Spinal cord (tissue), 10 donors: ENCODE data around the gene TRIM17. TPM values are rescaled to one million over a fixed set of nuclear protein-coding genes. Genes with fewer than 3 reads are reported as not detected.

ENCODE experiments used
- DNase-seq, 6 donors: peaks; one replicate each; pipeline versions ENCODE4 v3.0.0 to v3.0.0-alpha.2; 2013 to 2015; ENCODE audit warnings: low spot score in 6 of 6, low read depth in 4 of 6
- H3K27ac ChIP-seq: one replicate; pipeline ENCODE4 v1.5.1; 2013; ENCODE audit warnings: low read depth, low read length, control low read depth
- H3K27me3 ChIP-seq: one replicate; pipeline ENCODE4 v1.6.1; 2013; ENCODE audit warnings: low read length; ENCODE audit not compliant: control insufficient read depth, insufficient read depth
- H3K36me3 ChIP-seq: one replicate; pipeline ENCODE4 v1.6.1; 2013; ENCODE audit warnings: low read length; ENCODE audit not compliant: control insufficient read depth, insufficient read depth
- H3K4me1 ChIP-seq: one replicate; pipeline ENCODE4 v1.6.1; 2013; ENCODE audit warnings: low read length; ENCODE audit not compliant: control insufficient read depth, insufficient read depth
- H3K4me3 ChIP-seq: one replicate; pipeline ENCODE4 v1.5.1; 2013; ENCODE audit warnings: low read depth, low read length, control low read depth
- H3K9me3 ChIP-seq: one replicate; pipeline ENCODE4 v1.6.1; 2013; ENCODE audit warnings: low read length; ENCODE audit not compliant: control insufficient read depth, insufficient read depth
- WGBS: methylation state at CpG from one replicate; pipeline ENCODE4 v1.1.5; 2013; ENCODE audit warnings: missing lambda C conversion rate; ENCODE audit not compliant: insufficient coverage; 5-methylcytosine and 5-hydroxymethylcytosine counted together
- polyA plus RNA-seq, 2 donors: library from polyadenylated mRNA; unstranded; fragments of 120-200 nt; gene quantifications; one replicate each; pipeline ENCODE4 v1.2.1, GENCODE V29; 2013; ENCODE audit not compliant: insufficient read length in 2 of 2
- total RNA-seq, 2 donors: library from RNA; depleted of rRNA in 1 of 2; stranded (reverse); fragments of 120-200 nt in 1 of 2; fragments of >200 nt in 1 of 2; gene quantifications; one replicate each; pipeline versions ENCODE4 v1.2.3 to v1.2.4, GENCODE V29; 2013 to 2014
- donor health status: healthy.

The TRIM17 gene
- total and polyA plus RNA-seq, 4 donors, result 2.2 to 6.1 (median 4.4) TPM

DNA sequence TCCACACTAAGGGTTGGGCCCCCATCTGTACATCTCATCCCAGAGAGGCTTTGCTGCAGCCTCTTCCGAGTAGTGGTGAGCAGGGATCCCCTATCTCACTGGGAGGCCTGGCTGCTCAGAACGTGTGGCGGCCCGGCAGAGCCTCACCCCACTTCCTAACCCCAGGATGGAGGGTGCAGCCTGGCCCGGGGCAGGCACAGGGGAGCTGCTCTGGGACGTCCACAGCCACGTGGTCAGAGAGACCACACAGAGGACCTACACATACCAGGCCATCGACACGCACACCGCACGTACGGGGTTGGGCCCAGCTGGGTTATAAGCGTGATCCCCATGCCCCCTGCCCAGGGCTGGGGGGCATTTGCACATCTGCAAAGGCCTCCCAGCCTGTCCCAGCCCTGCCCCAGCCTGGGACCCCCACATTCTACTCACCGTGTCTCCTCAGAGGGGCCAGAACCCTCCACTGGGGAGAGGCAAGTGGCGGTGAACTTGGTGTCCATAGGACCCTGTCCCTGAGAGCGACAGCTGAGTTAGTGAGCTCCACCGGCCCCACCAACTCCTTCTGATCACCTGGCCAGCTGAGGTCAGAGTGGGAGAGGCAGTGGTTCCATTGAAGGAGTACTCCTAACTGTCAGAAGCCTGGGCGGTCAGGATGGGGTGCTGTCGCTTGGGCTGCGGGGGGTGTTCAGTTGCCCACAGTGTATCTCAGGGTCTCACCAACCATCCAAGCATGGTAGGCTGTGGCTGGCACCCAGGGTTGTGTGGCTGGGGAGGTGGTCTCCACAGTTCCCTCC, 51.2 kb downstream of the TRIM17 start:
- DNase-seq, result no peak
- H3K4me3 ChIP-seq, result no peak overlapping the region
- no peaks in the 10 kb centered on the region for H3K4me1 ChIP-seq
- no peaks in the 10 kb centered on the region for H3K27me3 ChIP-seq
- WGBS, result 84% methylated on average over 14 of the region's 20 CpGs
- peaks cover 23% of the 10 kb centered on the region for H3K36me3 ChIP-seq
- no peak overlapping the region for H3K27ac ChIP-seq
- no peaks in the 10 kb centered on the region for H3K9me3 ChIP-seq

DNA sequence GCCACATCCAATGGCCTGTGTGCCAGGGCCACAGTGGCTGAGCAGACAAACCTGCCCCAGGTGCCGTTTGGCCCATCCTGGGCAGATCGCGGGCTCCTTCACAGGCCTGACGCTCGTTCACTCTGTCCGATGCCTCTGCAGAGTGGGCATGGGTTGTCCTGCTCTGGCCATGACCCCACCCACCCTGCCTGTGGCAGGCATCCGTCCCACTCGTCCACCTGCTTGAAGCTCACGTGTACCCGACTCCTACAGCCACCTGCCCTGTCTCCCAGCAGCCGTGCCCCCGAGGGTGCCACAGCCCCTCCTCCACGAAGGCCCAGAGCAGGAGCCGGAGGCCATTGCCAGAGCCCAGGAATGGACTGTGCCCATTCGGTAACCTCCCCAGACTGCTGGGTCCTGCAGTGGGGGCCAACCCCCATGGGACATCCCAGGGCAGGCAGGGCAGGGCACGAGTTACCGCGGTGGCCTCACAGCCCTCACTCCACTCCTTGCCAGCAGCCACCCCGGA, 51.9 kb downstream of the TRIM17 start:
- Histone ChIP-seq H3K4me1 (no peaks in the 10 kb centered on the region), H3K27ac (no peak overlapping the region), H3K4me3 (no peak overlapping the region), H3K36me3 (peaks cover 24% of the 10 kb centered on the region), H3K9me3 (no peaks in the 10 kb centered on the region), H3K27me3 (no peaks in the 10 kb centered on the region)
- DNase-seq, result no peak
- WGBS, result 90% methylated on average over 19 of the region's 19 CpGs

DNA sequence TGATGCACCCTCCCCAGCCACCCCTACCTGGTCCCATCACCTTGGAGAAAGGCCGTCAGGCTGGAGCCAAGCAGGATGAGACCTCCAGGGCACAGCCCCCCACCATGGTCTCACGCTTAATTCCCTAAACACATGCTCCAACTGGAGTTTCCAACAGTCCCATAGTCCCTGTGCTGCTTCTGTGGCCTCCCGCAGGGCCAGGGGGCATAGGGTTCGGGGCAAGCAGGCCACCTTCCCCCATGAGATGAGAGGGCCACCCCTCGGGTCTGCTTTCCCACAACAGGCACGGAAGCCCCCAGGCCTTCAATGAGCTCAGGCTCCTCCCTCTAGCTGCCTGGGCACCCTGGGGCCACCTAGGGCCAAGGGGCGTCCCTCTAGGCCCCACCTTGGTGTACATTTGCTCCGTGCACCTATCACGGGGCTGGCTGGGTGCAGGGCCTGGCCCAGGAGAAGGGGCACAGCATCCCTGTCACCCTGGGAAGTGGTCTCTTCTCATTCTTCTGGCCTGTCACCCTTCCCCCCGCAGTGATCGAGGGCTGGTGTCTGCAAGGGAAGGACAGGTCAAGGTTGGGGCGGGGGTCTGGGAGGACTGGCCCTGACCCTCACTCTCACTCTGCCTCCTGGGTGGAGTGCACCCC, 52.5 kb downstream of the TRIM17 start:
- H3K36me3 ChIP-seq, result peaks cover 29% of the 10 kb centered on the region
- H3K9me3 ChIP-seq, result no peaks in the 10 kb centered on the region
- H3K27ac ChIP-seq, result no peak overlapping the region
- 79% methylated on average over 10 of the region's 12 CpGs for WGBS
- H3K4me1 ChIP-seq, result no peaks in the 10 kb centered on the region
- DNase-seq, result no peak
- H3K27me3 ChIP-seq, result no peaks in the 10 kb centered on the region
- no peak overlapping the region for H3K4me3 ChIP-seq

DNA sequence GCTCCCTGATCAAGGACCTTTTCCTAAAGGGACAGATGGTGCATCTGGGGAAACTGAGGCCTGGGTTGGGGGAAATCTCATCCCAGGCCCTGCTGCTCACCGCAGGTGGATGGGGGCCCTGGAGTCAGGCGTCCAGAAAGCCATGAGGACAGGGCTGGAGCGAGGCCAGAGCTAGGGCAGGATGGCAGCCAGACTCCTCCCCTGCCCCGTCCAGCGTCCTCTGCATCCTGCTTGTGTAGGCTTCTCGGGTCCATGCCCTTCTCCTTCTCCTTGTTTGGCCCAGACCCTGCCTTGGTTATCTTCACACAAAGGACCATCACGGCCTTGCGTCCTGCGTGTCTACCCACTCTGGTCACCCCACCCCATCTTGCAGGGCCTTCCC, 53.0 kb downstream of the TRIM17 start:
- Histone ChIP-seq H3K36me3 (peaks cover 29% of the 10 kb centered on the region), H3K27ac (no peak overlapping the region), H3K27me3 (no peaks in the 10 kb centered on the region), H3K4me3 (no peak overlapping the region), H3K4me1 (no peaks in the 10 kb centered on the region), H3K9me3 (no peaks in the 10 kb centered on the region)
- DNase-seq, result no peak
- 86% methylated on average over 9 of the region's 9 CpGs for WGBS

DNA sequence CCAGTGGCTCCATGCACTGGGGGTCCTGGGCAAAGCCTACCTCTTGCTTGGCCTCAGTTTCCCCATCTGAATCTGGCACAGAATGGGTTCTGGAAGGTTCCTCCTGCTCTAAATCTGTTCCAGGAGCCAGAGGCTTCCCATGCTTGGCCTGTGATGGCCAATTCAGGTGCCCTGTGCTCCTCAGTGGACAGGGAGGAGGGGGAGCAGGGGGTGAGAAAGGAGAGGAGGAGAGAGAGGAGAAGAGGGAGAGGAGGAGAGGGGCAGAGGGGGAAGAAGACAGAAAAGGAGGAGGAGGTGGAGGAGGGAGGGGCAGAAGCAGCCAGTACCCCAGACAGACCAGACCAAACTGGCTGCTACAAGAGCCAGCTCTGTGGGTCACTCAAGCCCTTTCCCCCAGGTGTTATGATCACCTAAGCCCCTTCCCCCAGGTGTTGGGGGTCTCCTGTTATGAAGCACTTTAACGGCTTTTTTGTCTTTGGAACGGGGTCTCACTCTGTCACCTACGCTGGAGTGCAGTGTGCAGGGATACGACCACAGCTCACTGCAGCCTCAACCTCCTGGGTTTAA, 53.7 kb downstream of the TRIM17 start:
- H3K4me3 ChIP-seq, result no peak overlapping the region
- DNase-seq, result no peak

DNA sequence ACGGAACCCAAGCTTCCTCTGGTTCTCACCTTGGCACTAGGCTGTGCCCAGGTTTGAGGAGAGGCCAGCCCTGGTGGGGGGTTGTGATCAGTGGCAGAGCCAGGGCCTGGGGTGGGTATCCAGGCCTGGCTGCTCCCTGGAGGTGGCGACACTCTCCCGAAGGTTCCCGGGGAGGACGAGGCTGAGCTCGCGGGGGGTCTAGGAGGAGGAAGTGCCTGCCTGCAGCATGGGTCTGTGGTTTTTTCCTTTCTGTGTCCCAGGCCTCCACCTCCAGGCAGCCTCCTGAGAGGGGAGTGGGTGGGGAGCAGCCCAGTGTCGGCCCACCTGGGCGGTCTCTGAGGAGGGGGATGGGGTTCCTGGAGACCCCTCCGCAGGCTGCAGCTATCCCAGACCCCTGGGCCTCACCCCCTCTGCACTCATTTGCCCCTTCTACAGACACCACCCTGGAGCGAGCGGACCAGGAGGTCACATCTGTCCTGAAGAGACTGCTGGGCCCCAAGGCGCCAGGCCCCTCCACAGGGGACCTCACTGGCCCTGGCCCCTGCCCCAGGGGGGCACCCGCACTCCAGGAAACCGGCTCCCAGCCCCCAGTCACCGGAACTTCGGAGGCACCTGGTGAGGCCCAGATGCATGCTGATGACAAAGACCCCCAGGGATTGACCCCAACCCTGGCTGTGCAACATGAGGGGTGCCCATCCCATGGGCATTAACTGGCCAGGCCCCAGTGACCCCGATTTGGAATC, 54.3 kb downstream of the TRIM17 start:
- no peaks in the 10 kb centered on the region for H3K4me1 ChIP-seq
- no peak overlapping the region for H3K27ac ChIP-seq
- H3K27me3 ChIP-seq, result no peaks in the 10 kb centered on the region
- no peak overlapping the region for H3K4me3 ChIP-seq
- no peak for DNase-seq
- H3K9me3 ChIP-seq, result no peaks in the 10 kb centered on the region
- 80% methylated on average over 15 of the region's 18 CpGs for WGBS
- peaks cover 26% of the 10 kb centered on the region for H3K36me3 ChIP-seq

More for the DNA sequence above, 53.7 kb downstream of the TRIM17 start:
- Histone ChIP-seq H3K27ac (no peak overlapping the region), H3K4me1 (no peaks in the 10 kb centered on the region), H3K9me3 (no peaks in the 10 kb centered on the region), H3K36me3 (peaks cover 26% of the 10 kb centered on the region), H3K27me3 (no peaks in the 10 kb centered on the region)
- no CpG with 5 or more reads among the region's 4 CpGs for WGBS

DNA sequence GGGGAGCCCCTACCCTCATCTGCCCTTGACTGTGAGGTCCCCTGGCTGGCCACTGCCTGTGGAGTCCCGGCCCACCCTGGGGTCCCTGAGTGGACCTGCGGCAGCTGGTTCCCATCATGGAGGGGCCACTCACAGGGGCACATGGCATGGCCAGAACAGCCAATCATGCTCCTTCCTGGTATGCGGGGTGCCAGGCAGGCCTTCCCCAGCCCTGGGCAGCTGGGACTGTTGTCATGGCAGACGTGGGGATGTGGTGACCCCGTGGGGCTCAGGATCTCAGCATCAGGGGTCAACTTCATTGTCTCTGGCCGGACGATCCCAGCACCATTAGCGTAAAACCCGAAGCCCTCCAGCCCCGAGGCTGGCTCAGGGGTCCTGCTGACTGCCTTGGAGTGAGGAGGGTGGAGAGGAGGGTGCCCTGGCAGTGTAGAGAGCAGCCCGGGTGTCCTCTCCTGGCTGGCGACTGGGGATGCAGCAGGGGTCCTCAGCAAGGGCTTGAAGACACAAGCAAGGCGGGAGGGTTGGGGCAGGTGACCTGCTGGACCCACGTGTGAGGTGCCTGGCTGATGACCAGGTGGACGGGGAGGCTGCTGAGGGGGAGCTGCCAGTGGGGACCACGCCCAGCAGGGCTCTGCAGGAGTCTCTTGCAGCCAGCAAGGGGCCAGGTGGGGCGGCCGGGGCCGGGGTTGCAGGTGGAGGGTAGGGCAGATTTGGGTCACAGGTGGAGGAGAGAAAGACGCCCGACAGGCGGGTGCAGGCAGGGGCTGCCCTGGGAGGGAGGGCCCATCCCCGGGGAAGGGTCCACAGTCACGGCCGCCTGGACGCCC, 55.1 kb downstream of the TRIM17 start:
- Histone ChIP-seq H3K27me3 (no peaks in the 10 kb centered on the region), H3K36me3 (peaks cover 26% of the 10 kb centered on the region), H3K9me3 (no peaks in the 10 kb centered on the region), H3K27ac (no peak overlapping the region), H3K4me3 (no peak overlapping the region), H3K4me1 (no peaks in the 10 kb centered on the region)
- DNase-seq, result no peak
- WGBS, result 83% methylated on average over 26 of the region's 26 CpGs

DNA sequence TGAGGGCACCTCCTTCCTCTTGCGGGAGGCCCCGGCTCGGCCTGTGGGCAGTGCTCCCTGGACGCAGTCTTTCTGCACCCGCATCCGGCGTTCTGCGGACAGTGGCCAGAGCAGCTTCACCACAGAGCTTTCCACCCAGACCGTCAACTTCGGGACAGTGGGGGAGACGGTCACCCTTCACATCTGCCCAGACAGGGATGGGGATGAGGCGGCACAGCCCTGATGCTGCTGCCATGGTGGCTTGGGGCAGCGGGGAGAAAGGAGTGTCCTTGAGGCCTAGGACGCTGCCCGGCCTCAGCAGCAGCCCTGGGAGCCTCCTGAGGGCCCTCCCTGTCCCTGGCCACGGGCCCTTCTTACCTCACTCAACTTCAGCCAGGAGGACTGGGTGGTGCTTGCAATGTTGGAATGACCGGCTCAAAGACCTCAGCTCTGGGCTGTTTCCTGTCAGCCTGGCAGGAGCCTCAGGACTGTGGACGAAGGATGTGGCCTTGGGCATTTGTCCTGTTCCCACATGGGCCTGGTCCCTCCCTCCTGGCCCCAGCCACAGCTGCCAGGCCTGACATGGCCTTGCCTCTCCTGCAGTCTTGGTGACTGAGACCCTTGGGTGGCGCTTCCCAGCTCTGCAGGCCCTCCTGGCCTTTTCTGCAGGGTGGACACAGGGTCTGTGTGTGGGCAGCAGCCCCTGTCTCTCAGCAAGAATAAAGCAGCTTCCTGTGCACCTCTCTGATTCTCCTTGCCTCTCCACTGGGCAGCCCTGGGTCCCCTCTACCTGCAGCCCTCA, 55.9 kb downstream of the TRIM17 start:
- 92% methylated on average over 19 of the region's 19 CpGs for WGBS
- Histone ChIP-seq H3K27me3 (no peaks in the 10 kb centered on the region), H3K4me1 (no peaks in the 10 kb centered on the region), H3K27ac (no peak overlapping the region), H3K4me3 (no peak overlapping the region), H3K36me3 (peaks cover 27% of the 10 kb centered on the region), H3K9me3 (no peaks in the 10 kb centered on the region)
- no peak for DNase-seq
